Fibroblast of skin of left quadriceps (primary cell): ENCODE measurements around the gene DNMT3A.

ENCODE experiments used
- DNase-seq, 2 experiments: peaks; one replicate each; pipeline ENCODE4 v3.0.0-alpha.2; 2013; ENCODE audit warnings: low read depth in 2 of 2

The DNMT3A gene

DNA sequence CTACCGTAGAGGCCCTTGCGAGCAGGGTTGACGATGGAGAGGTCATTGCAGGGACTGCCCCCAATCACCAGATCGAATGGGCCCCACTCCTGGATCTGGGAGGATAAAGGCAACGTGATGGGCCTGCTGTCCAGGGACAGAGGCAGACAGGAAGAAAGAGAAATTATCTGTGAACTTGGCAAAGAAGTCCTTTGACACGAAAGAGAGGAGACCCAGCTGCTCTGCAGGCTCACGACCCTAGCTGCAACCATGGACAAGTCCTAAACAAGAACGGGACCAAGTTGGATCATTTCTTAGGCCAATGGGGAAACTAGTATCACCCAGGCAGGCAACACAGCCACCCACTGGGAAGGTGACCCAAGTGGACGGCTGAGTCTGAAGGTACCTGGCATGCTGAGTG lies 101.1 kb downstream of the DNMT3A start:
- no peak for DNase-seq

DNA sequence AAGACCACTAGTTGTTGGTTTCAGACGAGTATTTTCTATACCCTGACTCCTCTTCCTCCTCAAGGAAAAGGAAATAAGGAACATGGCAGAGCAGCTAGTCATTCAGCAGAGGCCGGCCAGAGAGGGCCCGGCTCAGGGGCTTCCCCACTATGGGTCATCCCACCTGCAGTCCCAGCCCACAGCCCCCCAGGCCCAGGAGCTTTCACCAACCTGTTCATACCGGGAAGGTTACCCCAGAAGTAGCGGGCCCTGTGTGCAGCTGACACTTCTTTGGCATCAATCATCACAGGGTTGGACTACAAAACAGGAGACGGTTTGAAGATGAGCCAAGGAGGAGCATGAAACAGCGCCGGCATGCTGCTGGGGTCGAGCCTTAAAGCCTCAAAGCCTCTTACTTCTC lies 102.8 kb downstream of the DNMT3A start:
- DNase-seq = no peak

- no peak for DNase-seq
Measured at GRCh38 chr2:25237764-25238163, 104.0 kb downstream of the DNMT3A start.

- no peak for DNase-seq
Measured at GRCh38 chr2:25236736-25237135, 105.0 kb downstream of the DNMT3A start.

- no peak for DNase-seq
Measured at GRCh38 chr2:25234738-25235137, 107.0 kb downstream of the DNMT3A start.

GRCh38 chr2:25233916-25234605 lies 107.7 kb downstream of the DNMT3A start:
- no peak for DNase-seq

- no peak for DNase-seq
Measured at GRCh38 chr2:25232248-25232825, 109.4 kb downstream of the DNMT3A start.

GRCh38 chr2:25230948-25231311 lies 110.8 kb downstream of the DNMT3A start:
- no peak for DNase-seq

- DNase-seq = no peak
Measured at GRCh38 chr2:25230198-25230947, 111.4 kb downstream of the DNMT3A start.

- DNase-seq = no peak
Measured at GRCh38 chr2:25229279-25230197, 112.2 kb downstream of the DNMT3A start.

DNA sequence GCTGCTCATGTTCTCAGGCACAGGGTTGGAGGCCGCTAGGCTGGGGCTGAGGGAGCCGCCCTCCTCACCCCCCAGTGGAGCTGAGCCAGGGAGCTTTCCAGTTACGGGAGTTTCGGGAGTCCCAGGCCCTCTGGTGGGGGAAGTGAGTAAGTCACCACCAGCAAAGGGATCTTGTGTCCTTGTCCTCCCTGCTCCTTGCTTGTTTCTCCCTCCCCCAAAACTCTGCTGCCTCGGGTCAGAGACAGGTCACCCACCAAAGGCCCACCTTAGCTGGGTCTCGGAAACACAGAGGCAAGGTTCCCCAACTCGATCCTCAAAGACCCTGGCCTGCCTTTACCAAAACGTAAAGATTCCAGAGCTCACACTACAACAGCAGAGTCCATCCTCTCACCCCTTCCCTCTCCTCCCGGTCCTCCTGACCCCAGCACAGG lies 112.9 kb downstream of the DNMT3A start:
- DNase-seq = peak in 1 of 2 experiments; percentile 55

DNA sequence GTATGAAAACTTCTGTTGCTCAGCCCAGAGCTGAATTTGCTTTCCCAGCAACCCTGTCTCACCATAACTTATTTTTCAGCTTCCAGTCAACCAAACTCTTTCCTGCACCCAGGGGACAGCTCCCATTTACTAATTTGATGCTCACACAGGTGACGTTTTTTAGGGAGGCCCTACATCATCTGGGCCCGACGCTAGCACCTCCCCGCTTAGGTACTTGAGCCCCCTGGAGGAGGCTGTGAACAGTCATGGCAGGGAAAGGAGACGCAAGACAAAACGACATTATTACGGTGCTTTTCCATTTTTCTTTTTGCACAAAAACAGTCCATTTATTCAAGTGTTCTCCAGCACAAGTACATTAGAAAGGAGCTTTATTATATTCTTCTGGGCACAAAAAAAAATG lies 114.1 kb downstream of the DNMT3A start:
- DNase-seq = no peak

DNA sequence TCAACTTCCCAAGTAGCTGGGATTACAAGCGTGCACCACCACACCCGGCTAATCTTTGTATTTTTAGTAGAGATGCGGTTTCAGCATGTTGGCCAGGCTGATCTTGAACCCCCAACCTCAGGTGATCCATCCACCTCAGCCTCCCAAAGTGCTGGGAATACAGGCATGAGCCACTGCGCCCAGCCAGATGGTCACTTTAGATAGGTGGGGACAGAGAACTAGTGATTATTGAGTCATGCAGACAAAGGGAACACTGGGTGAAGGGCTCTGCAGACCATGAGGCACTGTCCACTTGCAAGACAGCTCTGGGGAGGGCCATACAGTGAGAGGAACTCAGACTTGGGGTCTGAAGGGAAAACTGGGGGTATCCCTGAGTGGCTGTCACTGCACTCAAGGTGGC lies 114.9 kb downstream of the DNMT3A start:
- no peak for DNase-seq

DNA sequence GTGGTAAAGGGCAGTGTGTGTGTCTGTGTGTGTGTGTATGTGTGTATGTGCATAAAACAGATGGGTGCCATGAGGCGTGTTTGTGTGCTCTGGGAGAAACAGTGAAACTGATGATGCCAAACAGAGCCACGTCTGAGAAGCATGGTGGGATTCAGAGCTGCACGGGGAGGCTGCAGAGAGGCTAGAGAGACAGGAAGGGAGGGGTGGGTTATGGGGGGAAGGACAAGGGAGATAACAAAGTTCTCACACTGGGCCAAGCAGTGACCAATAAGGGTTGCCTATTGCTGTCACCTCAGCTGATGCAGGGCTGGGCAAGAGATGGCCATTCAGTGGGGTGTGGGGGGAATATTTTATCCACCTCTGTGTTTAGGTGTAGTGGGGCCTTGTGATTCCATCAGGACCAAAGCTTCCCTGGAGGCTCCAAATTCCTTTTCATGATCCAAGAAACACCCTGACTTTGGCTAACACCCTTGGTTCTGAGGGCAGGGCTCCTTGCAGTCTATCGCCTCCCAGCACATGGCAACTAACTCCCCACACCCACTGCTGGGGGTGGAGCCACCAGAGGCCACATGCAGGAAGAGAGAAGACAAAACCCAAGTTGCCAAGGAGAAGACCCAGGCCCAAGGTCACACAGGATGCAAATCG lies 119.1 kb downstream of the DNMT3A start:
- DNase-seq = no peak

DNA sequence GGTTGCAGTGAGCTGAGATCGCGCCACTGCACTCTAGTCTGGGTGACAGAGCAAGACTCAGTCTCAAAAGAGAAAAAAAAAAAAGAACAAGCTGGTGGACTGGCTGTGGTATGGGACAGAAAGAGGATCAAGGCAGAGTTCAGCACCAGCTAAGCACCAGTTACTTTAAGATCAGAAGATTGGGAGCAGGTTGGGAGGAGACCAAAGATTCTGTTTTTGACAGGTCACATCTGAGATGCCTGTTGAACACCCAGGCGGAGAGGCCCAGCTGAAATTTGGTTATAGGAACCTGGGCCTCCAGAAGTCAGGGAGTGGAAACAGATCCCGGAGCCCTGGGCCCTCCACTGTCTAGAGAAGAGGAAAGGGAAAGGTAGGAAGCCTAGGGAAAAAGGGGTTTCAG lies 120.1 kb downstream of the DNMT3A start:
- DNase-seq = no peak

- DNase-seq = no peak
Measured at GRCh38 chr2:25220313-25220712, 121.4 kb downstream of the DNMT3A start.

GRCh38 chr2:25219621-25220020 lies 122.1 kb downstream of the DNMT3A start:
- no peak for DNase-seq

DNA sequence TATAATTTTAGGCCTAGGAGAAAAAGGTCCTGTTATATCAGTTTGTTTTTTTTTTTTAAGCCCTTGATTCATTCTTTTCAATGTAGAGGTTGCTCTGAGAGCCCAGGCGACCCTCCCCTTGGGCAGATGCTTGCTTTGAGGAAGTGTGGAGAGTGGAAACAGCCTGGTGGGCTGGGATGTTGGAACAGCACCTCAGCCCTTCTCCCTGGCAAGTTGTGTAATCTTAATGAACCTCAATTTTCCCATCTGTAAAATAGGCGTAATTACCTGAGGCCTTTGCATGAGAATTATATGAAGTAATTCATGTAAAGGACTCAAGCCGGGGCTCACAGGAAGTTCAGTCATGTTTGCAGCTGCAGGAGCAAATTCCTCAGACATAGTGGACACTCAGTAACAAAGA lies 123.6 kb downstream of the DNMT3A start:
- no peak for DNase-seq

DNA sequence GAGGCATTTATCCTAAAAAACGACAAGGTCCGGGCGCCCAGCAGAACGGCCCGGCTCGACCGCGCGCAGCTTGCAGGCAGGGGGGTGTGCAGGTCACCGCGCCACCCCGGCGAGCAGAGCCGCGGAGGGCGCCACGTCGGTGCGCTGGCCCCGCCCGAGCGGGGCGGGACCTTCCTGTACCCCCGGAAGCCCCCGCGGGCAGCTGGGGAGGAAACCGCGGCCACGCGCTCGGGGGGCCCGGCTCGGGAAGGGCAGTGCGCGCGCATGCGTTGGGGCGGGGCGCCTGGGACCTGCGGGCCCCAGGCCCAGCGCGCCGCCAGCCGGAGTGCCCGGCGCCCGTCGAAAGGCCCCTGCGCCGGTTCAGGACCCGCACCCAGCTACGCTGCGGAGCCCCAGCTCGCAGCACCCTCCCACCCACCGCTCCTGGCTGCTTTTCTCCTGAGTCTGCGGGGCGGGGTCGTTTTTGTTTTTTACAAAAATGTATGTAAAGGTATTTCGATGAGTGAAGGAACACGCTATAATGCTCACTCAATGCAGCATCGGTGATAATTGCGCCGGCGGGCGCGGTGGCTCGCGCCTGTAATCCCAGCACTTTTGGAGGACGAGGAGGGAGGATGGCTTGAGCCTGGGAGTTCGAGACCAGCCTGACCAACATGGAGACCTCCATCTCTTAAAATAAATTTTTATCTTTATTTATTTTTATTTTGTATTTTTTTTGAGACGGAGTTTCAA lies 125.6 kb downstream of the DNMT3A start:
- peak; percentile 59 to 63 for DNase-seq

- DNase-seq = no peak
Measured at GRCh38 chr2:25215232-25215631, 126.5 kb downstream of the DNMT3A start.

DNA sequence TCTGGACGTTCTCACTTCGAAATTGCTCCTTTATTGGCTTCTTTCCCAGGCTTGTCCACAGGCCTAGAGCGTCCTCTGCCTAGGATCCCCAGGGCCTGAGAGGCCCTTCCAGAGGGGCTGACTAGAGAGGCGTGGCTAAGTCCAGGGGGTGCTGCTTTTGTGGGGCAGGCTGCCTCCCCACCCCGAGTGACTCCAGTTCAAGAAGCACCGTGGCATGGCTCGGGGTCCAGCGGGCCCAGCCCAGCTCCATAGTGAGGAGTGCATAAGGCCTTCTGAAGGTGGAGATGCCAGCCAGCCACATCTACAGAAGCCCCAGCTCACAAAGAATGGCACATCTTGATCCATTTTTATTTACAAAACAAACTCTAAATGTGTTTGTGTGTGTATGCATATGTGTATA lies 128.5 kb downstream of the DNMT3A start:
- no peak for DNase-seq
